Lower leg skin (tissue), 4 donors: ENCODE data around the gene SMIM15. TPM values are rescaled to one million over a fixed set of nuclear protein-coding genes. Genes with fewer than 3 reads are reported as not detected.

ENCODE experiments used
- DNase-seq, 2 donors: peaks; one replicate each; pipeline ENCODE4 v3.0.0-alpha.2; 2019; ENCODE audit warnings: low spot score in 2 of 2
- H3K4me3 ChIP-seq: fragments of 200-600 bp; sonication (generic); 2 replicates; pipeline ENCODE4 v1.5.1; 2017; ENCODE audit warnings: mild to moderate bottlenecking, low read depth; ENCODE audit not compliant: poor library complexity, severe bottlenecking
- POLR2A ChIP-seq, 2 donors: fragments of 450-650 bp; IDR thresholded peaks; one replicate each; pipeline ENCODE4 v1.6.1; 2016 to 2017; ENCODE audit warnings: antibody characterized with exemption in 2 of 2, mild to moderate bottlenecking in 1 of 2, moderate library complexity in 1 of 2
- WGBS, 2 donors: methylation state at CpG; one replicate each; pipeline ENCODE4 v1.1.5; 2018; 5-methylcytosine and 5-hydroxymethylcytosine counted together
- intact Hi-C: fragments of 100-400 bp; cut with DNase I; formaldehyde crosslinking; loops from one replicate; pipeline ENCODE4 v1.15.0; 2023; ENCODE audit warnings: low total_unique reads
- total RNA-seq, 4 donors: library from RNA; depleted of rRNA; stranded (reverse); fragments of >200 nt; gene quantifications; one replicate each; pipeline ENCODE4 v1.1.0, GENCODE V29; 2016
- TF ChIP-seq, protein P1 (sequence below), 3 donors: fragments of 450-650 bp; IDR thresholded peaks; one replicate each; pipeline ENCODE4 v1.5.1; 2016; ENCODE audit warnings: antibody characterized with exemption in 3 of 3, mild to moderate bottlenecking in 3 of 3, moderate library complexity in 2 of 3

SMIM15 gene
- total RNA-seq, 4 donors from 2014 or later, result 29.2 to 33.8 (median 30.3) TPM

DNA sequence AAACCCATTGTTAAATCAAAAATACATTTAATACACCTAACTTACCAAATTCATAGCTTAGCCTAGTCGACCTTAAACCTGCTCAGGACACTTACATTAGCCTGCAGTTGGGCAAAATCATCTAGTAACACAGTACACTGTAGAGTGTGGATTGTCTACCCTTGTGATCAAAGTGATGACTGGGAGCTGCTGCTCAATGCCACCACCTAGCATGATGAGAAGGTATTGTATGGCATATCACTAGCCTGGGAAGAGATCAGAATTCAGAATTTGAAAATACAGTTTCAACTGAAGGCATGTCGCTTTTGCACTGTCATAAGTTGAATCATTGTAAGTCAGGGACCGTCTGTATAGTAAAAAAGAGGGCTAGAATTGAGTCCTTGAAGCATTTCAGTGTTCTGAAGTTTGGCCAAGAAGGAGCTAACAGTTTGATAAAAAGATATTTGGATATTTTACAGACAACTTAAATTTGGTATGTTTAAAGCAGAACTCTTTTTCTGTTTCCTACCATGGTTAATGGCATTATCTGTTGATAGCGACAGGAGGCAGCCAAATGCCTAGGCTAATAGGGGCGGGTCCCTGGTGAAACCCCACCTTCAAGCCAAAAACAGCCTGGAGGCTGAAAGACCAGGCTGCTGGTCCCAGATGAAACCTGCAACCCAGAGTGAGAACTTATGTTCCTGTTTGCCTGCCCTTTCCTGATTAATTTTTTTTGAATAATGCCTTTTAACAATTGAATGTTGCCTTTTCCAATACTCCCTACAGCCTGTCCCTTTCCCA is 23.0 kb downstream of the SMIM15 start:
- DNase-seq, result no peak
- WGBS, 2 donors, result 81 to 86% methylated on average over 5 of the region's 5 CpGs
- TF ChIP-seq POLR2A (IDR thresholded peaks at IDR 0.05), result no peak
- intact Hi-C loops, result no loop called here
- H3K4me3 ChIP-seq, result no peak overlapping the region

DNA sequence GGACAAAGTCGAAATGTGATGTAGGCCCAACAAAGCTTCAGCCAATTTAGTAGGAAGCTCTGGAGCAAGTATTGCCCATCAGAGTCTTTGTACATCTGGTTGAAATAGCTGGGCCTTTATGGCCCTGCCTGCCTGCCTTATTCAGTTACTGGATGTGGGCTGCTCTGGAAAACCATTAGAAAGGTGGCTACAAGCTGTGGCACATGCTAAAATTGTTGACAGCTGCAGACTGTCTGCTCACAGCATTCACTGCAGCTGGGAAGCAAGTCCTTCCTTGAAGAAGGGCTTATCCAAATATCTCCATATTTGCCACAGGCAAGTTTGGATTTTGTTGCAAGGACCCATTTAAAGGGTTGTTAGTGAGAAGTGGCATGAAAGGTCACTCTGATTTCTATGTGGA is 24.4 kb downstream of the SMIM15 start:
- intact Hi-C loops, result no loop called here
- DNase-seq, result no peak
- TF ChIP-seq, protein P1, sequence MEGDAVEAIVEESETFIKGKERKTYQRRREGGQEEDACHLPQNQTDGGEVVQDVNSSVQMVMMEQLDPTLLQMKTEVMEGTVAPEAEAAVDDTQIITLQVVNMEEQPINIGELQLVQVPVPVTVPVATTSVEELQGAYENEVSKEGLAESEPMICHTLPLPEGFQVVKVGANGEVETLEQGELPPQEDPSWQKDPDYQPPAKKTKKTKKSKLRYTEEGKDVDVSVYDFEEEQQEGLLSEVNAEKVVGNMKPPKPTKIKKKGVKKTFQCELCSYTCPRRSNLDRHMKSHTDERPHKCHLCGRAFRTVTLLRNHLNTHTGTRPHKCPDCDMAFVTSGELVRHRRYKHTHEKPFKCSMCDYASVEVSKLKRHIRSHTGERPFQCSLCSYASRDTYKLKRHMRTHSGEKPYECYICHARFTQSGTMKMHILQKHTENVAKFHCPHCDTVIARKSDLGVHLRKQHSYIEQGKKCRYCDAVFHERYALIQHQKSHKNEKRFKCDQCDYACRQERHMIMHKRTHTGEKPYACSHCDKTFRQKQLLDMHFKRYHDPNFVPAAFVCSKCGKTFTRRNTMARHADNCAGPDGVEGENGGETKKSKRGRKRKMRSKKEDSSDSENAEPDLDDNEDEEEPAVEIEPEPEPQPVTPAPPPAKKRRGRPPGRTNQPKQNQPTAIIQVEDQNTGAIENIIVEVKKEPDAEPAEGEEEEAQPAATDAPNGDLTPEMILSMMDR (IDR thresholded peaks at IDR 0.05), result no peak
- TF ChIP-seq POLR2A (IDR thresholded peaks at IDR 0.05), result no peak
- no peak overlapping the region for H3K4me3 ChIP-seq
- WGBS, 2 donors, result 75 to 86% methylated on average over 1 of the region's 1 CpG

DNA sequence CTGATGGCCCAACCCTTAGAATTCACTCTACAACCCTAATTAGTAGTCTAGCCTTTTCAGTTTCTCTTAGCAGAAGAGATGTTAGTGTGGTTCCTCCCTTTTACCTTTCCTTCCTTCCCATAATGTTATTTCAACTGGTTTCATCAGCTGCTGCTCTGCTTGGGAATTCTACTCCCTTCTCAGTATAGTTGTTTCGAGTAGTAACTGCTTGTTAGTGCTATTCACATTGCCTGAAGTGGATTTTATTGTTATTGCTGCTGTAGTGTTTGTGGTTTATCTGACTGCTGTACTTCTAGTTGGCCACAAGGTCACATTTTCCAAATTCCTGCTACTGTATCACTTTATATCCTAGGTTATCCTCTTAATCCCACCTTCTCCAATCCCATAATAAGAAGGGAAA is 29.7 kb downstream of the SMIM15 start:
- no peak overlapping the region for H3K4me3 ChIP-seq
- DNase-seq, result no peak
- intact Hi-C loops, result no loop called here
- WGBS, 2 donors, result 86 to 90% methylated on average over 1 of the region's 1 CpG
- TF ChIP-seq POLR2A (IDR thresholded peaks at IDR 0.05), result no peak
- TF ChIP-seq, protein P1 (IDR thresholded peaks at IDR 0.05), result no peak

DNA sequence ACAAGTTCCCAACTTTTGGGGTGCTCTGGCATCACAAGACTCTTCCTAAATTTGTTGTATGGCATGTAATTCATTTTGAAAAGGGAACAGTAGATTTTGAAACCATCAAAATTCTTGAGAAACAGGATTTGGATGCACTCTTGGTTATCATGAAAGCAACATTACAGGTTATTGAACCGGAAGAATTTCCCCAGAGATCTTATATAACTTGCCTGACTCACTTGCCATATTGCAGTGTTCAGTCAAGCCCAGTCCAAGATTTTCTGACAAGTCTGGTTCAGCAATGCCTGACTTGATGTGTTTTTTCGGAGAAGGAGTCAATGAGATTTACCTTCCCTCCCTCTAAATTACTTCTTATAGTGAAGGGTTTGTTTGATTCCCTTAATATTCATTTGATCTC is 32.0 kb downstream of the SMIM15 start:
- DNase-seq, result no peak
- H3K4me3 ChIP-seq, result no peak overlapping the region
- TF ChIP-seq, protein P1 (IDR thresholded peaks at IDR 0.05), result no peak
- no peak for TF ChIP-seq POLR2A (IDR thresholded peaks at IDR 0.05)
- WGBS, 2 donors, result 57 to 65% methylated on average over 2 of the region's 2 CpGs
- intact Hi-C loops, result no loop called here

DNA sequence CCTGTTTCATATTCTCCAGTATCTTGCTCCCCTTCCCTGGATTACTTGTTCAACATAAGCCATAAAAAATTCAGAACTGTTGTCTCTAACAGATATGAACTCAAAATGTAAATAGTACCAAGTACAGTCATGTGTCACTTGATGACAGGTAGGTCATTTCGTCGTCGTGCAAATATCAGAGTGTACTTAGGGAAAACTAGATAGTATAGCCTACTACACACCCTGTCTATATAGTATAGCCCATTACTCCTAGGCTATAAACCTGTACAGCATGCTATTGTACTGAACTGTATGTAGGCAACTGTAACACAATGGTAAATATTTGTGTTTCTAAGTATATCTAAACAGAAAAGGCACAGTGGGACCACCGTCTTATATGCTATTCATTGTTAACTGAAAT is 39.1 kb downstream of the SMIM15 start:
- 94 to 97% methylated on average over 4 of the region's 4 CpGs for WGBS, 2 donors
- DNase-seq, result no peak

DNA sequence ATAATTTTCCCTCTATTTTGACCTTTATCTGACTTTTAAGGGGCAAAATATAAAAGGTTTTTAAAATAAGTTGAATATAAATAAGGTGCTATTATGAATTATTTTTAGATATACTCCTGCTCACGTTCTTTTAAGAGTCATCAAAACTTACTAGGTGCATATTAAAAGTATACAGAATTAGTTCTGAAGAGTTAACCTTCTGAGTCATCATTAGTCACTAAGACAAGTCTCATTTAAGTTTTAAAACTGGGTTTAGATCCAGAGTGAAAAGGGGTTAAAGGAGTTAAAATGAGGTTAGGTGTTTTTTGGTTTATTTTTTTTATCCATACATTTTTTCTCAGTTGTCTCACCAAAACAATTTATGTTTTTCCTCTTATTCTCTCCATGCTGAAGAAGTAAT is 41.7 kb downstream of the SMIM15 start:
- intact Hi-C loops, result no loop called here
- WGBS, 2 donors, result 58 to 60% methylated on average over 1 of the region's 1 CpG
- DNase-seq, result no peak
- TF ChIP-seq, protein P1 (IDR thresholded peaks at IDR 0.05), result no peak
- no peak for TF ChIP-seq POLR2A (IDR thresholded peaks at IDR 0.05)
- H3K4me3 ChIP-seq, result no peak overlapping the region

More for the DNA sequence above, 39.1 kb downstream of the SMIM15 start:
- no peak overlapping the region for H3K4me3 ChIP-seq
- intact Hi-C loops, result no loop called here
- TF ChIP-seq, protein P1 (IDR thresholded peaks at IDR 0.05), result no peak
- no peak for TF ChIP-seq POLR2A (IDR thresholded peaks at IDR 0.05)
